Measurements from ENCODE around the gene TANC1.

TANC1 gene

DNA sequence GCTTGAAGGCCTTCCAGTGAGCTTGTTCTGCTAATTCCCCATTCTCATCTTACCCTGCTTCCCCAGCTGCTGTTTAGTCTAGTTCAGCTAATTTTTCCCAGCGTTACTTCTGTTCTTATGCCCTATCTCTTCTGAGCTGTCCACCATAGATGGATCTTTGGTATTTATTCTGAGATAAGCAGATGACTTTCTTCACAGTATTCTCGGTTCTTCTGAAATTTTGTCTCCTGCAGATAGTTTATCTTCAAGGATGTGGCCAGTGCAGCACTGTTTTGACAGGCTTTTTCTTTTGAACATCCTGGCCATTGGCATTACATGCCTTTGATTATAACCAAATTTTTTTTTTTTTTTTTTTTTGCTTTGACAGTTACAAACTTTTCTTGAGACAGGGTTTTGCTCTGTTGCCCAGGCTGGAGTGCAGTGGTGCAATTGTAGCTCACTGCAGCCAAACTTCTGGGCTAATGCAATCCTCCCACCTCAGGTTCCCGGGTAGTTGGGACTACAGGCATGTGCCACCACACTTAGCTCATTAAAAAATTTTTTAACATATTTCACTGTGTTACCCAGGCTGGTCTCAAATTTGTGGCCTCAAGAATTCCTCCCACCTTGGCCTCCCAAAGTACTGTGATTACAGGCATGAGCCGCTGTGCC lies 183.8 kb downstream of the TANC1 start:
- TF ChIP-seq EZH2 (IDR thresholded peaks at IDR 0.05; ENCODE audit: borderline replicate concordance, low read depth, low read length, severe bottlenecking): no peak
- TF ChIP-seq, protein P1, sequence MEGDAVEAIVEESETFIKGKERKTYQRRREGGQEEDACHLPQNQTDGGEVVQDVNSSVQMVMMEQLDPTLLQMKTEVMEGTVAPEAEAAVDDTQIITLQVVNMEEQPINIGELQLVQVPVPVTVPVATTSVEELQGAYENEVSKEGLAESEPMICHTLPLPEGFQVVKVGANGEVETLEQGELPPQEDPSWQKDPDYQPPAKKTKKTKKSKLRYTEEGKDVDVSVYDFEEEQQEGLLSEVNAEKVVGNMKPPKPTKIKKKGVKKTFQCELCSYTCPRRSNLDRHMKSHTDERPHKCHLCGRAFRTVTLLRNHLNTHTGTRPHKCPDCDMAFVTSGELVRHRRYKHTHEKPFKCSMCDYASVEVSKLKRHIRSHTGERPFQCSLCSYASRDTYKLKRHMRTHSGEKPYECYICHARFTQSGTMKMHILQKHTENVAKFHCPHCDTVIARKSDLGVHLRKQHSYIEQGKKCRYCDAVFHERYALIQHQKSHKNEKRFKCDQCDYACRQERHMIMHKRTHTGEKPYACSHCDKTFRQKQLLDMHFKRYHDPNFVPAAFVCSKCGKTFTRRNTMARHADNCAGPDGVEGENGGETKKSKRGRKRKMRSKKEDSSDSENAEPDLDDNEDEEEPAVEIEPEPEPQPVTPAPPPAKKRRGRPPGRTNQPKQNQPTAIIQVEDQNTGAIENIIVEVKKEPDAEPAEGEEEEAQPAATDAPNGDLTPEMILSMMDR (IDR thresholded peaks at IDR 0.05; ENCODE audit: borderline replicate concordance, extremely low read depth, low read length, poor library complexity, severe bottlenecking): no peak
- Histone ChIP-seq H3K36me3 (ENCODE audit: insufficient read depth, low read length) (peaks cover 17% of the 10 kb centered on the region; the same call in 1 of the 2 replicates), H3K27me3 (ENCODE audit: insufficient read depth, low read length, poor library complexity) (no peaks in the 10 kb centered on the region), H3K4me2 (ENCODE audit: insufficient read depth, low read length) (no peak overlapping the region), H3K9me3 (ENCODE audit: insufficient read depth, low read length, severe bottlenecking) (no peaks in the 10 kb centered on the region), H3K4me1 (ENCODE audit: insufficient read depth, low read length) (peaks cover 33% of the 10 kb centered on the region), H4K20me1 (ENCODE audit: insufficient read depth, low read length) (no peaks in the 10 kb centered on the region), H3K27ac (ENCODE audit: low read length) (no peak overlapping the region), H3K9ac (ENCODE audit: low read depth, low read length) (no peak overlapping the region), H3K79me2 (ENCODE audit: insufficient read depth, low read length) (no peaks in the 10 kb centered on the region), H3K4me3 (ENCODE audit: low read depth in 1 of 2, low read length in 2 of 2) (no peak overlapping the region), H2AFZ (ENCODE audit: low read depth, low read length) (no peak overlapping the region)
- no peak for ATAC-seq (ENCODE audit: insufficient read depth, low read depth)
- no peak for DNase-seq

DNA sequence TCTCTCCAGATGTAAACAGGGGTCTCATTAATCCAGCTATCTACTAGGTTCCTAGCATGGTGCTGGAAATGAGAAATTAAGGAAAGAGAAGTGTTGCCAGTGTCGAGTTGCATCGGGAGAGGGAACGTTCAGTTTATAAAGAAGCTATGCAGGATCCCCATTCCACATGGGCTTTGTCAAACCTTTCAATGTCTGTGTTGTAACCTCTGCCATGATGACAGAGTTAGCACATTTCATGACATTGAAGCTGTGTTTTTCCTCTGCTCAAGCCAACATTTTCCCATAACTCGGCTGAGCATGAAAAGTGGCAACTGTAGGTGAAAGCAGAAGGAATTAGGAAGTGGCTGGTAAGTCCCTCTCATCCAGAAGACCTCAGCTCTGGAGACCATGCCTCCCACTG lies 184.6 kb downstream of the TANC1 start:
- H3K4me2 ChIP-seq (ENCODE audit: insufficient read depth, low read length): no peak overlapping the region
- H3K9me3 ChIP-seq (ENCODE audit: insufficient read depth, low read length, severe bottlenecking): no peaks in the 10 kb centered on the region
- no peaks in the 10 kb centered on the region for H3K79me2 ChIP-seq (ENCODE audit: insufficient read depth, low read length)
- H3K4me3 ChIP-seq (ENCODE audit: low read depth in 1 of 2, low read length in 2 of 2): no peak overlapping the region
- TF ChIP-seq, protein P1 (IDR thresholded peaks at IDR 0.05; ENCODE audit: borderline replicate concordance, extremely low read depth, low read length, poor library complexity, severe bottlenecking): no peak
- TF ChIP-seq EZH2 (IDR thresholded peaks at IDR 0.05; ENCODE audit: borderline replicate concordance, low read depth, low read length, severe bottlenecking): no peak
- peaks cover 33% of the 10 kb centered on the region for H3K4me1 ChIP-seq (ENCODE audit: insufficient read depth, low read length)
- DNase-seq: no peak
- no peaks in the 10 kb centered on the region for H4K20me1 ChIP-seq (ENCODE audit: insufficient read depth, low read length)
- H3K9ac ChIP-seq (ENCODE audit: low read depth, low read length): no peak overlapping the region
- H3K36me3 ChIP-seq (ENCODE audit: insufficient read depth, low read length): peaks cover 17% of the 10 kb centered on the region; the same call in 1 of the 2 replicates
- no peaks in the 10 kb centered on the region for H3K27me3 ChIP-seq (ENCODE audit: insufficient read depth, low read length, poor library complexity)
- no peak overlapping the region for H3K27ac ChIP-seq (ENCODE audit: low read length)
- no peak for ATAC-seq (ENCODE audit: insufficient read depth, low read depth)
- H2AFZ ChIP-seq (ENCODE audit: low read depth, low read length): no peak overlapping the region

DNA sequence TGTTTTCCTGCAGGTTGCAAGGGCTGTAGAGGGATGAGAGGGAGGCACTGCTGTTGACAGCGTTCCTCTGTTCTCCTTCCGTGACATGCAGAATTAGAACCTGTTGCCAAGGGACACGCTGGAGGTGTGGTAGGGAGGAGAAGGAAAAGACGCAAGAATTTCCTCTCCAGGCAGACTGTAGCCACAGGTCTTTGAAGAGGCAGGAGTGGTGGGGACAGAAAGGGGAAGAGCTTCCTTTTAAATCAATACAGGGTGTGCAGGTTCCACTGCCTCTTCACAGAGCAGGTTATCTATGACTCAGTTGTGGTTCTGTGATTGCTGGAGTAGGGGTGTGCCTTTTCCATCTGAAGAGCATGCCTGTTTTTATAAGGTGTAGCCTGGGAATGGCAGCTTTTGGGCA lies 185.0 kb downstream of the TANC1 start:
- Histone ChIP-seq H3K27me3 (ENCODE audit: insufficient read depth, low read length, poor library complexity) (no peaks in the 10 kb centered on the region), H3K9me3 (ENCODE audit: insufficient read depth, low read length, severe bottlenecking) (no peaks in the 10 kb centered on the region), H4K20me1 (ENCODE audit: insufficient read depth, low read length) (no peaks in the 10 kb centered on the region), H3K9ac (ENCODE audit: low read depth, low read length) (no peak overlapping the region), H3K4me1 (ENCODE audit: insufficient read depth, low read length) (peaks cover 33% of the 10 kb centered on the region), H2AFZ (ENCODE audit: low read depth, low read length) (no peak overlapping the region), H3K4me2 (ENCODE audit: insufficient read depth, low read length) (no peak overlapping the region), H3K4me3 (ENCODE audit: low read depth in 1 of 2, low read length in 2 of 2) (no peak overlapping the region), H3K27ac (ENCODE audit: low read length) (peak overlapping the region; percentile 5; the same call in 1 of the 2 replicates), H3K36me3 (ENCODE audit: insufficient read depth, low read length) (peaks cover 17% of the 10 kb centered on the region; the same call in 1 of the 2 replicates), H3K79me2 (ENCODE audit: insufficient read depth, low read length) (no peaks in the 10 kb centered on the region)
- peak; percentile 37; the same call in 1 of the 3 replicates for ATAC-seq (ENCODE audit: insufficient read depth, low read depth)
- no peak for DNase-seq
- no peak for TF ChIP-seq EZH2 (IDR thresholded peaks at IDR 0.05; ENCODE audit: borderline replicate concordance, low read depth, low read length, severe bottlenecking)
- TF ChIP-seq, protein P1 (IDR thresholded peaks at IDR 0.05; ENCODE audit: borderline replicate concordance, extremely low read depth, low read length, poor library complexity, severe bottlenecking): no peak

All from DND-41 (cell line).